ENCODE results near the gene RAD51B.
A peak's percentile ranks its signal among the peaks of the same experiment; 100 is the strongest.

RAD51B gene

DNA sequence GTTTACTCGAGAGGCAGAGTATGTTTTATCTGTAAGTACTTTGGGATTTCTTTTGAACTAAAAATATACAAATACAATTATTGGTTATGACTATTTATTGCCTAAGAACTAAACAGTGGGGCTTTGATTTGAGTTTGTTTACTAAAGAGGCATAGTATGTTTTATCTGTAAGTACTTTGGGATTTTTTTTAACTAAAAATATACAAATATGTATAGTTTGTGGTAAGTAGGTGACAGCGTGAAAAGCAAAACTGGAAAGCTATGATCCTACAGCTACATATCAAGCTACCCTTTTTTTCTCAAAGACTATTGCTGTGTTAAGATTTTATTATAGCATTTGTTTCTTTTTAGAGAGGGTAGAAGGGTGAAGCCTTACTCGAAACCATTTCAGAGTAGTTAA is 171.0 kb downstream of the RAD51B start:
- ChIA-PET CTCF (no interaction called here), POLR2A (ENCODE audit: low non-redundant PET) (no interaction called here)
- no peak for DNase-seq (ENCODE audit: low spot score)

DNA sequence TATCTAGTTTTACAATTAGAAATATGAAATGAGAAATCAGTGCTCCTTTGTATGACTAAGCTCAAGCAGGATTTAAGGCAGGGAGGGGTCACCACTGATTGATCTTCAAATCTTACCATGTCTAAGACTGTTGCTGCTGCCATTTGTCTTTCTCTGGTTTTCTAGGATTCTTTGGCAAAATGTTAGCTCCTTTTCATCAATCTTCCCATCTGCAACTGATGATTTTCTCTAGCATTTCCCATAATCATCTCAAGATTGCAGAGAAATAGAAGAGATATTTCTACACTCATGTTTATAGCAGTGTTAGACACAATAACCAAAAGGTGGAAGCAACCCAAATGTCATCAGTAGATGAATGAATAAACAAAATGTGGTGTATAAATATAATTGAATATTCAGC is 175.0 kb downstream of the RAD51B start:
- POLR2A ChIA-PET (ENCODE audit: low non-redundant PET): no interaction called here
- CTCF ChIA-PET: no interaction called here
- TF ChIP-seq, protein P1, sequence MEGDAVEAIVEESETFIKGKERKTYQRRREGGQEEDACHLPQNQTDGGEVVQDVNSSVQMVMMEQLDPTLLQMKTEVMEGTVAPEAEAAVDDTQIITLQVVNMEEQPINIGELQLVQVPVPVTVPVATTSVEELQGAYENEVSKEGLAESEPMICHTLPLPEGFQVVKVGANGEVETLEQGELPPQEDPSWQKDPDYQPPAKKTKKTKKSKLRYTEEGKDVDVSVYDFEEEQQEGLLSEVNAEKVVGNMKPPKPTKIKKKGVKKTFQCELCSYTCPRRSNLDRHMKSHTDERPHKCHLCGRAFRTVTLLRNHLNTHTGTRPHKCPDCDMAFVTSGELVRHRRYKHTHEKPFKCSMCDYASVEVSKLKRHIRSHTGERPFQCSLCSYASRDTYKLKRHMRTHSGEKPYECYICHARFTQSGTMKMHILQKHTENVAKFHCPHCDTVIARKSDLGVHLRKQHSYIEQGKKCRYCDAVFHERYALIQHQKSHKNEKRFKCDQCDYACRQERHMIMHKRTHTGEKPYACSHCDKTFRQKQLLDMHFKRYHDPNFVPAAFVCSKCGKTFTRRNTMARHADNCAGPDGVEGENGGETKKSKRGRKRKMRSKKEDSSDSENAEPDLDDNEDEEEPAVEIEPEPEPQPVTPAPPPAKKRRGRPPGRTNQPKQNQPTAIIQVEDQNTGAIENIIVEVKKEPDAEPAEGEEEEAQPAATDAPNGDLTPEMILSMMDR (conservative IDR thresholded peaks at IDR 0.05; ENCODE audit: low read depth): no peak

More for the DNA sequence above, 171.0 kb downstream of the RAD51B start:
- no peak overlapping the region for H3K27ac ChIP-seq
- TF ChIP-seq, protein P1 (conservative IDR thresholded peaks at IDR 0.05; ENCODE audit: low read depth): no peak

GRCh38 chr14:67996235-67996634 is 176.7 kb downstream of the RAD51B start:
- DNase-seq (ENCODE audit: low spot score): no peak

More for the DNA sequence above, 175.0 kb downstream of the RAD51B start:
- no peak overlapping the region for H3K27ac ChIP-seq
- no peak for DNase-seq (ENCODE audit: low spot score)

DNA sequence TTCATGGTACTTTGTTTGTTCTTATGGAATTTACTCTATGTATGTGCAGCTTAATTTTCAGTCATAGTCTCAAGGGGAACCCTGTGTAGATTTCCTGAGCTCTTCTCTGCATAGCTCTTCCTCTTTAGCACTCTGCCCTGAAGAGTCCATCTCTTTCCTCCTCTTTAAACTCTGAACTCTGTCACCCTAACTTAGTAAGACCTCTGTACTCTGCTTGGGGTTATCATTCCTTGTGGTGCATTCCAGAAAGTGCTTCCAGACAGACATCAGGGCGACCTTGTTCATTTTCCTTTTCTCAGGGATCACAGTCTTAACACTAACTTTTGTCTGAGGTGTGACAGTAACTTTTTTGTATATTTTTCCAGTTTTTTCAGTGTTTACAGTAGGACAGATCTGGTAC is 179.3 kb downstream of the RAD51B start:
- TF ChIP-seq, protein P1 (conservative IDR thresholded peaks at IDR 0.05; ENCODE audit: low read depth): no peak
- POLR2A ChIA-PET (ENCODE audit: low non-redundant PET): no interaction called here
- CTCF ChIA-PET: interaction anchor here (0.5 kb wide), 1 partner anchor 11 kb away, joined by 4 read pairs; no protein-coding TSS in a partner anchor
- no peak overlapping the region for H3K27ac ChIP-seq
- no peak for DNase-seq (ENCODE audit: low spot score)

More at GRCh38 chr14:67996235-67996634, 176.7 kb downstream of the RAD51B start:
- ChIA-PET CTCF (no interaction called here), POLR2A (ENCODE audit: low non-redundant PET) (no interaction called here)
- TF ChIP-seq, protein P1 (conservative IDR thresholded peaks at IDR 0.05; ENCODE audit: low read depth): no peak
- no peak overlapping the region for H3K27ac ChIP-seq

DNA sequence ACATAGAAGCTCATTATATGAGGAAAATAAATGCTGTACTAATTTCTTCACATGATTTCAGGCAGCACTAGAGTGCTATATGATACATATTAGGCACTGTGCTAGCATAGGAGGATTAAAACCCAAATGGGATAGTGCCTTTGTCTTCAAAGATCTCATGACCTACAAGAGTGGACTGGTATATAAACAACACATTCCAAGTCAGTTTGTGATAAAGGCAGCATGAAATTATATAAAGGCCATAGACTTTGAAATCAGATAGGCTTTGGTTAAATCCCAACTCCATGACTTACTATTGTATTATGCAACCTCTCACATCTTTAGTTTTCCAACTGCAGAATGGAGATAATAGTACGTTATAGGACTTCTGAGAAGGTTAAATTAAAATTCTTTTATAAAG is 179.7 kb downstream of the RAD51B start:
- POLR2A ChIA-PET (ENCODE audit: low non-redundant PET): no interaction called here
- DNase-seq (ENCODE audit: low spot score): no peak
- H3K27ac ChIP-seq: no peak overlapping the region
- TF ChIP-seq, protein P1 (conservative IDR thresholded peaks at IDR 0.05; ENCODE audit: low read depth): no peak
- CTCF ChIA-PET: no interaction called here

DNA sequence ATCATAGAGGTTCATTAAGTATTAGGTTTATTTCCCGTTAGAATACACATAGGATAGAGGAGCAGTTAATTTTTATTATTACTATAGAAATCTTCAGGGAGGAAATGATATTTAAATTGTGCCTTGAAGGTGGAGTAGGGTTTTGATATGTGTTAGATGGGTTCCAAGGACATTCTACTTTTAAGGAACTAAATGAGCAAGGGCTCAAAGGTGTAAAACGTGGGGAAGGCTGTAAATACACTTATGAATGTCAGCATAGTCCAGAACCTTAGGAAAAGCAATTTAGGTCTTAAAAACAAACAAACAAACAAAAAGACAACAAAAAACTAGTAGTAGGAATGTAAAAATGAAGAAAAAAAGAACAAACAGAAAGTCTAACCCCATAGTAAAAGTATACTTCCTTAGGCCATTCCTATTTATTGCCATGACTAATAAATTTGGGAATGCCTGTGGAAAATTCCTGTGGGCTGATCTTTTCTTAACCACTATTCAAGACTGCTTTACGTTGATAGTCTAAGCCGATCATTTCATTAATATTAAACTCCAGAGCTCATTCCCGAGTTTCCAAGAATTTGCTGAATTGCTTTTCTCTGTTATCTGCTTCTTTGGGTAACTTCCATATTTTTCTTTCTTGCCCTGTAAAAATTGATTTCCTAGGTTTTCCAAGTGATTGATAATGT is 180.3 kb downstream of the RAD51B start:
- no peak overlapping the region for H3K27ac ChIP-seq
- TF ChIP-seq, protein P1 (conservative IDR thresholded peaks at IDR 0.05; ENCODE audit: low read depth): no peak
- ChIA-PET CTCF (no interaction called here), POLR2A (ENCODE audit: low non-redundant PET) (no interaction called here)
- DNase-seq (ENCODE audit: low spot score): peak; percentile 75

All from RWPE1 (cell line).